AML-193 (cell line): Measurements from ENCODE around the gene PGM2.
"Not testable (repeated sequence)": the region's sequence is repeated elsewhere in the genome, so short reads cannot be mapped to it uniquely, and the experiment has no call there.

ENCODE experiments used
- DNase-seq, 2 experiments: peaks; one replicate each; lab custom pipeline; 2025; lab: John Stamatoyannopoulos, UW

The PGM2 gene

GRCh38 chr4:37826295-37827029, at the start of gene PGM2:
Gene PGM2, plus strand, starts transcription at chr4:37826686. Its CDS starts 47 bp downstream, at chr4:37826733.
- DNase-seq = peak; percentile 81 to 82

DNA sequence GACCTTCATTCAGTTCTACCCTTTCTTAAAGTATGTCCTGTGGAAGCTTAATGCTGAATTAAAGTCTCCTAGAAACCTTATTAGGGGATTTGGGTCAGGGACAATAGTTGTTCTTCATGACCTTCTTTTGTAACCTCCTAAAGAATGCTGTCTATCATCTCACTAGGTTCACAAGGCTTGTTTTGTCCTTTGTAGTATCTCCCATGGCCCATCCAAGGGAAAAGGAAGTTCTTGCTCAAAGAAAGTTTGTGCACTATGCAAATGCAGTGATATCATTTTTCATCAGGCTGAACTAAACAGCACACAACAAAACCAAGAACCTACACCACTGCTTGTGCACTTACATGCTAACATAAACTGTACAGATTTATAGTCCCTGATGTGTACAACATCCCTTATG, 46.6 kb upstream of the PGM2 start:
- DNase-seq = no peak

GRCh38 chr4:37780444-37781130, 45.9 kb upstream of the PGM2 start:
- peak; percentile 68 to 74 for DNase-seq

DNA sequence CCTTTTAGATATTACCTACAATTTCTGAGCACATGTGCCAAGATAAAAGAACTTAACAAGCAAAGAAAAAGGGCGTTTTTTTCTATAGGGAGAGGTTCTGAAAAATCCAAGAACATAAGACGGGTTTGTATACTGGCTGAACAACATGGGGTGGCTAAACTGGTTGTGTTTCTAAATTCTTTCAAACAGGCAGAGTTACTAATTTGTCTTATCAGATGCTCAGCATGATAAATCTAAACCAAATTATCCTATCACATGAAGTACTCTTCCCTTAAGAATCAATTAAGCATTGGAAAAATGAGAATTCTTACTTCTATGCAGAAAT, 45.4 kb upstream of the PGM2 start:
- DNase-seq = no peak

DNA sequence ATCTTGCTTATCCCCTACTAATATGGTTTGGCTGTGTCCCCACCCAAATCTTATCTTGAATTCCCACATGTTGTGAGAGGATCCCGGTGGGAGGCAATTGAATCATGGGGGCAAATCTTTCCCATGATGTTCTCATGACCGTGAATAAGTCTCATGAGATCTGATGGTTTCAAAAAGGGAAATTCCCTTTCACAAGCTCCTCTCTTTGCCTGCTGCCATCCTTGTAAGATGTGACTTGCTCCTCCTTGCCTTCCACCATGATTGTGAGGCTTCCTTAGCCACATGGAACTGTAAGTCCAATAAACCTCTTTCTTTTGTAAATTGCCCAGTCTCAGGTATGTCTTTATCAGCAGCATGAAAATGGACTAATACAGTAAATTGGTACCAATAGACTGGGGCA, 40.2 kb upstream of the PGM2 start:
- DNase-seq = not testable (repeated sequence)

DNA sequence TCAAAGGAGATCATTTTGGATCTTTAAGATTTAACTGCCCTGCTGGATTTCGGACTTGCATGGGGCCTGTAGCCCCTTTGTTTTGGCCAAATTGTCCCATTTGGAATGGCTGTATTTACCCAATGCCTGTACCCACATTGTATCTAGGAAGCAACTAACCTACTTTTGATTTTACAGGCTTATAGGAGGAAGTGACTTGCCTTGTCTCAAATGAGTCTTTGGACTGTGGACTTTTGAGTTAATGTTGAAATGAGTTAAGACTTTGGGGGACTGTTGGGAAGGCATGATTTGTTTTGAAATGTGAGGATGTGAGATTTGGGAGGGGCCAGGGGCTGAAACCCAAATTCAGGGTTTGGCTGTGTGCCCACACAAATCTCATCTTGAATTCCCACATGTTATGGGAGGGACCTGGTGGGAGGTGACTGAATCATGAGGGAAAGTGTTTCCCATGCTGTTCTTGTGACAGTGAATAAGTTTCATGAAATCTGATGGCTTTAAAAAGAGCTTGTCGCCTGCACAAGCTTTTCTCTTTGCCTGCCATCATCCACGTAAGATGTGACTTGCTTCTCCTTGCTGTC, 38.5 kb upstream of the PGM2 start:
- not testable (repeated sequence) for DNase-seq

DNA sequence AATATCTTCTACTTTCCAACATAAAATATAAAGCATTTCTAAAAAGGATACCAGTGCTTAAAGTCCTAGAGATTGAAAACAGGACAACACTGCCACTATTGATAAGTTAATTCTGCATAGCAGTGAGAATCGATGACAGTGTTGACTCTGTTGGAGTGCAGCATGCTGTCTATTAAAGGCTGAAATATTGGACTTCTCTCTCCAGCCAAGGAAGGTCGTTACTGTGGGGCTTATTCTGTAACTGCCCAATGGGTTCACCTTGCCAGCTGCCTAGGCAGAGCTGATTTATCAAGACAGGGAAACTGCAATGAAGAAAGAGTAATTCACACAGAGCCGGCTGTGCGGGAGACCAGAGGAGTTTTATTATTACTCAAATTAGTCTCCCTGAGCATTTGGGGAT, 37.7 kb upstream of the PGM2 start:
- DNase-seq = no peak

DNA sequence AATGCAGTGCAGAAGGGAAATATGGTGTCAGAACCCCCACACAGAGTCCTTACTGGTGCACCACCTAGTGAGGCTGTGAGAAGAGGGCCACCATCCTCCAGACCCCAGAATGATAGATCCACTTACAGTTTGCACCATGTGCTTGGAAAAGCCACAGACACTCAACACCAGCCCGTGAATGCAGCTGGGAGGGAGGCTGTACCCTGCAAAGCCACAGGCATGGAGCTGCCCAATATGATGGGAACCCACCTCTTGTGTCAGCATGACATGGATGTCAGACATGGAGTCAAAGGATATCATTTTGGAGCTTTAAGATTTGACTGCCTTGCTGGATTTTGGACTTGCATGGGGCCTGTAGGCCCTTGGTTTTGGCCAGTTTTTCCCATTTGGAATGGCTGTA, 34.2 kb upstream of the PGM2 start:
- no peak for DNase-seq

DNA sequence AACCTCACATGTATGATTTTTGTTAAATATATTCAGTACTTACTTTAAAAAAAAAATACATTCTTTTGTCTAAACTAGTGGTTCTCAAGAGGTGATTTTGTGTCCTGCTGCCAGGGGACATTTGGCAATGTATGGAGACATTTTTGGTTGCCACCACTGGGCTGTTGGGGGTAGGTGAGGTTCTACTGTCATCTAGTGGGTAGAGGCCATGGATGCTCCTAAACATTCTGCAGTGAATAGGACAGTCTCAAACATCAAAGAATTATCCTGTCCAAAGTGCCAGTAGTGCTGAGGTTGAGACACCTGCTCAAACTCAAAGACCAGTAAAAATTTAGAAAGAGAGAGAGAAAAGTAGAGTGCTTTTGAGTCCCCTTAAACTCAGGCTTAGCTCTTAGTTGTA, 32.9 kb upstream of the PGM2 start:
- DNase-seq = peak; percentile 52 to 58

DNA sequence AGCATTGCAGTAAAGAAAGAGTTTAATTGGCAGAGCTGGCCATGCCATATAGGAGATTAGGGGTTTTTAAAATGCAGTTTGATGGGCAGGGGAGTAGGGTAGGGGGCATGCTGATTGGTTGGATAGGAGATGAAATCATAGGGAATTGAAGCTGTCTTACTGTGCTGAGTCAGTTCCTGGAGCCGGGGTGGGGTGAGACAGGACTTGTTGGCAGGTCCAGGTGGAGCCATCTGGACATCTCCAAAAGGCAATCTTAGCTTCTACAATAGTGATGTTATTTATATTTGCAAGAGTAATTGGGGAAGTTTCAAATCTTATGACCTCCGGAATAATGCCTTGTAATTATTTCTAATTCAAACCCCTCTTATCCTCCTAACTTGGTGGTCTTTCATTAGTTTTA, 32.4 kb upstream of the PGM2 start:
- DNase-seq = no peak

DNA sequence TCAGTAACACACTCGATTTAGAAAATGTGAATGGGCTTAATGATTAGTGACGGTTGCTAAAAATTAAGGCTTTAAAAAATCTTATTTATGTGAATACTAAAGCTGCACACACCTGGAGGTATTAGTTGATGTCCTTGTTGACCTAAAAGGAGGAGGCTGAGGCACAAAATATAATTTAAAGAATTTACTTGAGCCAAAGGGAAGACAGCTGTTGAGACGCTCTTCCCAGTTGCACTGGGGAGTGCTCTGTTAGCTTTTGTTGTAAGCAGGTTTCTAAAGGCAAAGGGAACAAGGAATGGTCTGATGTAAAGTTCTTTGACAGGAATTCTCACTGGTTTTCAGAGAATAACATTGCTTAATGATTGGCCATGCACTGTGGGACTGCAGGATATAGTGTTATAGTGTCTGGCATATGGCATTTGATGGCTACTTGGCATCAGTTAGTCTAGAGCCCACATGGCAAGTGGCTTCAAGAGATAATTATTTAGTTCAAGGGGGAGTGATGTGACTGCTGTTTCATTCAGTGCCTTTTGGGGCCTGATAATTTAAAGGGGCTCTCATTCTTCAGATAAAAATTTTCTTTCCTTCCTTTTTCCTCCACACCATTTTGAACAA, 30.8 kb upstream of the PGM2 start:
- DNase-seq = no peak

DNA sequence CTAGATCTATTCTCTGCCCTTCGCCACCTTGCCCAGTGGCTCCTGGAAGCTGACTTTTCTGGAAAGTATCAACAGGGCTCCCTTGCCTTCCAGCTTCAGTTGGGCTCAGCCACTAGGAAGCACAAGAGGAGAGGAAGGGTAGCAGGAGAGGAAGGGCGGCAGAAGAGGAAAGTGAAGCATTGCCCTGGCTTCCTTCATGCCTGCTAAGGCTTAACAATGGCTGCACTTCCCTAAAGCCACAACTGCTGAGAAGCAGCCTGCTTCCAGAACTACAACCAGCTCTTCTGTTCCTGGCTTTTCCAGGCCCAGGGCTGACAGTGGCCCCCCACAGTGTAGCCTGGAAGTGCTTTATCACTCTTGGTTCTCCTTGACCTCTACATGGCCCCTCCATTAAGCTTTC, 29.1 kb upstream of the PGM2 start:
- DNase-seq = peak; percentile 11 to 25

- DNase-seq = no peak
Measured at GRCh38 chr4:37797923-37798322, 28.6 kb upstream of the PGM2 start.

DNA sequence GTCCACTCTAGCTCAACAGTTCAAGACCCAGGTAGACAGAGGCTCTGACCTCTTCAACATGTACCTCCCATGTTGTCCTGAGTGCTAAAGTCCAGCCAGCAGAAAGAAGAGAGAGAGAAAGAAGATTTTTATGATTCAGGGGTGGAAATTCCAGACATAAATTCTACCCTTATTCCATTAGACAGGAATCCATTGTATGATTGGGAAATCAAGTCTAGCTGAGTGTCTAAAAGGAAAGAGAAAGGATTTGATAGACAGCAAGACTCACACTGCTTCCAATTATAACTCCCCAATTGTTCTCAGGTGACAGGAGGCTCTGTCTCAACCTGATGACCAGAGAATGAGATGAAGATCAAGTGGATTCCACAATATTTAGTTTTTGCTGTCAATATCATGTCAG, 27.9 kb upstream of the PGM2 start:
- DNase-seq = no peak

GRCh38 chr4:37799941-37800554, 26.4 kb upstream of the PGM2 start:
- no peak for DNase-seq

GRCh38 chr4:37802068-37802666, 24.3 kb upstream of the PGM2 start:
- peak in 1 of 2 experiments; percentile 4 for DNase-seq

GRCh38 chr4:37803348-37803973, 23.0 kb upstream of the PGM2 start:
- peak; percentile 68 to 75 for DNase-seq

GRCh38 chr4:37805091-37805490, 21.4 kb upstream of the PGM2 start:
- DNase-seq = no peak

DNA sequence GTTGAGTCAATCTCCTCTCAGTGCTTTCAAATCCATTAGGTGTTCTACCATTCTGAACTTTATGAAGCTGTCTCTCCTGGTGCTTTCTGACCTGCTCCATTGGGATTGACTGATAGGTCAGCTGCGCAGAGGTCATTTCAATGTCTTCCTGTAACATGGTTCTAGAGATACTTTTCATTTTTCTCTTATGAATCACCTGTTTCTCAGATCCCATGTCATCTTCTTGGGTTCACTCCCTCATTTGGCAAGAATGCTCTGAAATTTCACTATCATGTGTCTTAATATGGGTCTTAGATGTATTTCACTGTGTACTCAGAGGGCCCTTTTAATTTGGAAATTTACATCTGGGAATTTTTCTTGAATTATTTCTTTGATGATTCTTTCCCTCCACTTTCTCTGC, 13.8 kb upstream of the PGM2 start:
- DNase-seq = no peak

- DNase-seq = no peak
Measured at GRCh38 chr4:37815591-37815990, 10.9 kb upstream of the PGM2 start.

- DNase-seq = no peak
Measured at GRCh38 chr4:37816006-37816405, 10.5 kb upstream of the PGM2 start.

- DNase-seq = no peak
Measured at GRCh38 chr4:37816719-37817118, 9.8 kb upstream of the PGM2 start.
